ENCODE results near the gene TMEM178B.

DNA sequence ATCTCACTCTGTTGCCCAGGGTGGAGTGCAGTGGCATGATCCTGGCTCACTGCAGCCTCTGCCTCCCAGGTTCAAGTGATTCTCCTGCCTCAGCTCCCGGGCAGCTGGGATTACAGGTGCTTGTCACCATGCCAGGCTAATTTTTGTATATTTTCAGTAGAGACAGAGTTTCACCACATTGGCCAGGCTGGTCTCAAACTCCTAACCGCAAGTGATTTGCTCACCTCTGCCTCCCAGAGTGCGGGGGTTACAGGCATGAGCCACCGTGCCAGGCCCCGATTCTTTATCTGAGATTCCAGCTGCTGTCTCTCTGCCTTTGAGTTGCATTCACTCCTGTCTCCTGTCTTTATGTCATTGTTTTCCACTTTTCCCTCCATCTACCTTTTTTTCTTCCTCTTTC, 168.7 kb downstream of the TMEM178B start:
- TF ChIP-seq POLR2AphosphoS5 (IDR thresholded peaks at IDR 0.05; ENCODE audit: low read depth, low read length) (no peak), TAF1 (IDR thresholded peaks at IDR 0.05; ENCODE audit: borderline replicate concordance, insufficient read depth, low read length) (no peak)
- TF ChIP-seq, protein P1, sequence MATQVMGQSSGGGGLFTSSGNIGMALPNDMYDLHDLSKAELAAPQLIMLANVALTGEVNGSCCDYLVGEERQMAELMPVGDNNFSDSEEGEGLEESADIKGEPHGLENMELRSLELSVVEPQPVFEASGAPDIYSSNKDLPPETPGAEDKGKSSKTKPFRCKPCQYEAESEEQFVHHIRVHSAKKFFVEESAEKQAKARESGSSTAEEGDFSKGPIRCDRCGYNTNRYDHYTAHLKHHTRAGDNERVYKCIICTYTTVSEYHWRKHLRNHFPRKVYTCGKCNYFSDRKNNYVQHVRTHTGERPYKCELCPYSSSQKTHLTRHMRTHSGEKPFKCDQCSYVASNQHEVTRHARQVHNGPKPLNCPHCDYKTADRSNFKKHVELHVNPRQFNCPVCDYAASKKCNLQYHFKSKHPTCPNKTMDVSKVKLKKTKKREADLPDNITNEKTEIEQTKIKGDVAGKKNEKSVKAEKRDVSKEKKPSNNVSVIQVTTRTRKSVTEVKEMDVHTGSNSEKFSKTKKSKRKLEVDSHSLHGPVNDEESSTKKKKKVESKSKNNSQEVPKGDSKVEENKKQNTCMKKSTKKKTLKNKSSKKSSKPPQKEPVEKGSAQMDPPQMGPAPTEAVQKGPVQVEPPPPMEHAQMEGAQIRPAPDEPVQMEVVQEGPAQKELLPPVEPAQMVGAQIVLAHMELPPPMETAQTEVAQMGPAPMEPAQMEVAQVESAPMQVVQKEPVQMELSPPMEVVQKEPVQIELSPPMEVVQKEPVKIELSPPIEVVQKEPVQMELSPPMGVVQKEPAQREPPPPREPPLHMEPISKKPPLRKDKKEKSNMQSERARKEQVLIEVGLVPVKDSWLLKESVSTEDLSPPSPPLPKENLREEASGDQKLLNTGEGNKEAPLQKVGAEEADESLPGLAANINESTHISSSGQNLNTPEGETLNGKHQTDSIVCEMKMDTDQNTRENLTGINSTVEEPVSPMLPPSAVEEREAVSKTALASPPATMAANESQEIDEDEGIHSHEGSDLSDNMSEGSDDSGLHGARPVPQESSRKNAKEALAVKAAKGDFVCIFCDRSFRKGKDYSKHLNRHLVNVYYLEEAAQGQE (IDR thresholded peaks at IDR 0.05; ENCODE audit: insufficient read depth in 1 of 2, low read depth in 2 of 2, low read length in 2 of 2), result no peak

Data from PFSK-1 (cell line).